K562 (cell line): ENCODE measurements around the gene CTIF.

Source experiments
- CHD2 ChIP-seq: IDR thresholded peaks from 2 replicates; pipeline ENCODE4 v1.6.1; 2011; ENCODE audit warnings: low read depth, low read length
- HDAC6 ChIP-seq: IDR thresholded peaks from 2 replicates; pipeline ENCODE4 v1.6.1; 2012; ENCODE audit warnings: low read depth, mild to moderate bottlenecking, control low read depth, inconsistent platforms, low read length, moderate library complexity
- KDM4B ChIP-seq, 2 experiments: fragments of 450-650 bp in 1 of 2; sonication (generic) in 1 of 2; IDR thresholded peaks; 2 replicates each; pipeline ENCODE4 v1.6.1; 2016 to 2017; ENCODE audit warnings: borderline replicate concordance in 2 of 2, antibody characterized with exemption in 1 of 2, low read depth in 1 of 2, mild to moderate bottlenecking in 1 of 2
- MXI1 ChIP-seq: IDR thresholded peaks from 2 replicates; pipeline ENCODE4 v1.6.1; 2011; ENCODE audit warnings: low read depth, mild to moderate bottlenecking, improper control_type of control experiment, low read length
- NRF1 ChIP-seq, 2 experiments: fragments of 450-650 bp; IDR thresholded peaks in 1 of 2; conservative IDR thresholded peaks in 1 of 2; 2 replicates each; pipeline ENCODE4 v1.6.1; 2014; ENCODE audit warnings: mild to moderate bottlenecking in 2 of 2
- POLR3A ChIP-seq: IDR thresholded peaks from 2 replicates; pipeline ENCODE4 v1.6.1; 2011; ENCODE audit warnings: borderline replicate concordance, mild to moderate bottlenecking, moderate library complexity; ENCODE audit not compliant: insufficient read length, insufficient read depth; ENCODE audit errors: extremely low read depth
- SMARCB1 ChIP-seq: IDR thresholded peaks from 2 replicates; pipeline ENCODE4 v1.6.1; 2011; ENCODE audit warnings: improper control_type of control experiment, low read depth; ENCODE audit not compliant: insufficient read length
- ZNF140 ChIP-seq: fragments of 250-450 bp; sonication (Bioruptor Pico); IDR thresholded peaks from 2 replicates; pipeline ENCODE4 v1.8.0; 2021; ENCODE audit warnings: moderate library complexity, mild to moderate bottlenecking, inconsistent platforms
- ZNF174 ChIP-seq: fragments of 250-450 bp; sonication (Bioruptor Pico); IDR thresholded peaks from 2 replicates; pipeline ENCODE4 v1.4.0; 2020; ENCODE audit warnings: mild to moderate bottlenecking
- ZNF785 ChIP-seq: fragments of 250-450 bp; sonication (Bioruptor Pico); IDR thresholded peaks from 2 replicates; pipeline ENCODE4 v1.4.0; 2020; ENCODE audit warnings: mild to moderate bottlenecking
- TF ChIP-seq, protein P1 (sequence below): sonication (generic); formaldehyde crosslinking; IDR thresholded peaks from 2 replicates; pipeline ENCODE4 v1.8.1; 2023; ENCODE audit warnings: mild to moderate bottlenecking, missing genetic modification reagents
- TF ChIP-seq, protein P2 (sequence below), 3 experiments: IDR thresholded peaks in 2 of 3; conservative IDR thresholded peaks in 1 of 3; 2 replicates each; pipeline ENCODE4 v1.5.1; 2011 to 2012; ENCODE audit warnings: low read length in 3 of 3, mild to moderate bottlenecking in 3 of 3, control low read depth in 2 of 3, improper control_type of control experiment in 1 of 3, inconsistent platforms in 1 of 3, low read depth in 1 of 3, mixed read lengths in 1 of 3, moderate library complexity in 1 of 3; ENCODE audit not compliant: insufficient read depth in 2 of 3
- TF ChIP-seq, protein P3 (sequence below): fragments of 450-650 bp; formaldehyde crosslinking; IDR thresholded peaks from 2 replicates; pipeline ENCODE4 v1.4.0; 2020; ENCODE audit warnings: mild to moderate bottlenecking

DNA sequence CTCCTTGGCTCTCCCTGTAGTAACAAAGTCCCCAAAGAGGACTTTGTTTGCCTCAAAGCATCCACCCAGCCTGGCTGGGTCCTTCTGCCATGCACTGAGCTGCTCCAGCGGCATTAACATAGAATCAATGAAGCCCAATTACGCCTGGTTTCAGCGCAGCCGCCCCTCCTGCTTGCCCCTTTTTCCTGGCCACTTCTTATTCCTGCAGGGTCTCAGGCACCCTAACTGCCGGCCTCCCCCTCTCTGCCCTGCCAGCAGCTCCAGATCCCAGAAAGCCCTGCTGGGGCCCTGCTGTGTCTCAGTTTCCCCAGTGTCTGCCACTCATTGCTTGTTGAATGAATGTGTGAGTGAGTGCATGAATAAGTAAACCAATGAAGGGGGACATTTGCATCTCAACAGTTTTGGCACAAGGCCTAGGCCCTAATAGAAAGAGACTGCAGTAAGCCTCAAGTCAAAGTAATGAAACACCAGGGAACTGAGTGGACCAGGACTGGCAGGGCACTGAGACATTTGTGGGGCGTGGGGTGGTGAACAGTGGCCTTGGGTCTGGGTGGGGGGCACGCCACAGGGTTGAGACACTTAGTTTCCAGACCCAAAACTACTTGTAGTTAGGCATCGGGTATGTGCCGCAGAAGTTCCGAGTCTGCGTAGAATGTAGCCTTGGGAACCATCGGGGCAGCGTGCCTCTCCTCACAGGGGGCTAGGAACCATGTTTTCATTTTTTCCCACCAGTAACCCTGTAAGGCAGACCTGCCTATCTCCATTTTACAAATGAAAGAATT is 351.3 kb downstream of the CTIF start:
- no peak for TF ChIP-seq ZNF174 (CRISPR knock-in tag)
- no peak for TF ChIP-seq ZNF785 (CRISPR knock-in tag)
- no peak for TF ChIP-seq ZNF140 (CRISPR knock-in tag)
- TF ChIP-seq, protein P1, sequence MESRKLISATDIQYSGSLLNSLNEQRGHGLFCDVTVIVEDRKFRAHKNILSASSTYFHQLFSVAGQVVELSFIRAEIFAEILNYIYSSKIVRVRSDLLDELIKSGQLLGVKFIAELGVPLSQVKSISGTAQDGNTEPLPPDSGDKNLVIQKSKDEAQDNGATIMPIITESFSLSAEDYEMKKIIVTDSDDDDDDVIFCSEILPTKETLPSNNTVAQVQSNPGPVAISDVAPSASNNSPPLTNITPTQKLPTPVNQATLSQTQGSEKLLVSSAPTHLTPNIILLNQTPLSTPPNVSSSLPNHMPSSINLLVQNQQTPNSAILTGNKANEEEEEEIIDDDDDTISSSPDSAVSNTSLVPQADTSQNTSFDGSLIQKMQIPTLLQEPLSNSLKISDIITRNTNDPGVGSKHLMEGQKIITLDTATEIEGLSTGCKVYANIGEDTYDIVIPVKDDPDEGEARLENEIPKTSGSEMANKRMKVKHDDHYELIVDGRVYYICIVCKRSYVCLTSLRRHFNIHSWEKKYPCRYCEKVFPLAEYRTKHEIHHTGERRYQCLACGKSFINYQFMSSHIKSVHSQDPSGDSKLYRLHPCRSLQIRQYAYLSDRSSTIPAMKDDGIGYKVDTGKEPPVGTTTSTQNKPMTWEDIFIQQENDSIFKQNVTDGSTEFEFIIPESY (CRISPR knock-in tag) = no peak
- TF ChIP-seq KDM4B (IDR thresholded peaks at IDR 0.05; ENCODE audit: borderline replicate concordance in 2 of 2, low read depth in 1 of 2) = no peak
- no peak for TF ChIP-seq HDAC6
- no peak for TF ChIP-seq NRF1 (conservative IDR thresholded peaks at IDR 0.05 in 1 of 2, IDR thresholded peaks at IDR 0.05 in 1 of 2)
- no peak for TF ChIP-seq SMARCB1
- TF ChIP-seq MXI1 = no peak
- no peak for TF ChIP-seq CHD2
- TF ChIP-seq, protein P2, sequence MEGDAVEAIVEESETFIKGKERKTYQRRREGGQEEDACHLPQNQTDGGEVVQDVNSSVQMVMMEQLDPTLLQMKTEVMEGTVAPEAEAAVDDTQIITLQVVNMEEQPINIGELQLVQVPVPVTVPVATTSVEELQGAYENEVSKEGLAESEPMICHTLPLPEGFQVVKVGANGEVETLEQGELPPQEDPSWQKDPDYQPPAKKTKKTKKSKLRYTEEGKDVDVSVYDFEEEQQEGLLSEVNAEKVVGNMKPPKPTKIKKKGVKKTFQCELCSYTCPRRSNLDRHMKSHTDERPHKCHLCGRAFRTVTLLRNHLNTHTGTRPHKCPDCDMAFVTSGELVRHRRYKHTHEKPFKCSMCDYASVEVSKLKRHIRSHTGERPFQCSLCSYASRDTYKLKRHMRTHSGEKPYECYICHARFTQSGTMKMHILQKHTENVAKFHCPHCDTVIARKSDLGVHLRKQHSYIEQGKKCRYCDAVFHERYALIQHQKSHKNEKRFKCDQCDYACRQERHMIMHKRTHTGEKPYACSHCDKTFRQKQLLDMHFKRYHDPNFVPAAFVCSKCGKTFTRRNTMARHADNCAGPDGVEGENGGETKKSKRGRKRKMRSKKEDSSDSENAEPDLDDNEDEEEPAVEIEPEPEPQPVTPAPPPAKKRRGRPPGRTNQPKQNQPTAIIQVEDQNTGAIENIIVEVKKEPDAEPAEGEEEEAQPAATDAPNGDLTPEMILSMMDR (IDR thresholded peaks at IDR 0.05 in 2 of 3, conservative IDR thresholded peaks at IDR 0.05 in 1 of 3; ENCODE audit: insufficient read depth in 2 of 3, low read depth in 1 of 3, low read length in 3 of 3) = no peak
- TF ChIP-seq POLR3A = no peak
- TF ChIP-seq, protein P3, sequence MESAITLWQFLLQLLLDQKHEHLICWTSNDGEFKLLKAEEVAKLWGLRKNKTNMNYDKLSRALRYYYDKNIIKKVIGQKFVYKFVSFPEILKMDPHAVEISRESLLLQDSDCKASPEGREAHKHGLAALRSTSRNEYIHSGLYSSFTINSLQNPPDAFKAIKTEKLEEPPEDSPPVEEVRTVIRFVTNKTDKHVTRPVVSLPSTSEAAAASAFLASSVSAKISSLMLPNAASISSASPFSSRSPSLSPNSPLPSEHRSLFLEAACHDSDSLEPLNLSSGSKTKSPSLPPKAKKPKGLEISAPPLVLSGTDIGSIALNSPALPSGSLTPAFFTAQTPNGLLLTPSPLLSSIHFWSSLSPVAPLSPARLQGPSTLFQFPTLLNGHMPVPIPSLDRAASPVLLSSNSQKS (CRISPR knock-in tag) = no peak
